GM19023 (cell line): ENCODE measurements around the gene NPAS3.

Source experiments
- ATAC-seq: cut with Tn5 transposase; IDR thresholded peaks from one replicate; pipeline ENCODE4 v1.9.1; 2021; ENCODE audit warnings: mild to moderate bottlenecking, moderate library complexity; ENCODE audit not compliant: unreplicated experiment

The NPAS3 gene

DNA sequence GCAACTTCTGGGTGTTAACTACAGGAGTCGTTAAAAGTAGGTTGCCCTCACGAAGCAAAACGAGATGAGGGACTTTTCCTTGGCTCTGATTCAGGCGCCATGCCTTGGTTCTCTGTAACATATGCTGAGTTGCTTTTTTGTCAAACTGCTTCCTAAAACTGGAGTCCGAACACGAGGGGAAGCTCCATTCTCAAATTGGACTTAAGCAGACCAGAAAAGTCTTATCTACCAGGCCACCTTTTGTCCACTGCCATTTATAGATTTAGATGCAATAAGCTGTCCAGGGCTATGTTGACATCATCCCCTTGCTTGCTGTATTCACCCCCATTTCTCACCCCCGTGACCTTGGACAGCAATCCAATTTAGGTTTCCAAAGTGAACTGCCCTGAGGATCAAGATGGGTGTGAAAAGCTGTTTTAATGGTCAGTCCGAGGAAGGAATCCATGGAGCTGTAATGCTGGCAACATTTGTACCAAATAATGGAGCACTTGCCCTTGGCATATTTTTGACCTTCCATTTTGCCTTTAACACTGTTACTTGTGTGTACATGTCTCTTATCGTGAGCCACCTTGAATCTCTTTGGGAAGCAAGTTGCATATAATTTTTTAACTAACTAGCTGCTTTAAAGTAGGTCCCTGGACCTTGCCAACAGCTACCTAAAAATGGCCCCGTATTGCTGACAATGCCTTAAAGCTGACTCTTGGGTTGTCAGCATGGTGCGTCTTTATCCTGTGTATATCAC, 714.1 kb downstream of the NPAS3 start:
- ATAC-seq: no peak

DNA sequence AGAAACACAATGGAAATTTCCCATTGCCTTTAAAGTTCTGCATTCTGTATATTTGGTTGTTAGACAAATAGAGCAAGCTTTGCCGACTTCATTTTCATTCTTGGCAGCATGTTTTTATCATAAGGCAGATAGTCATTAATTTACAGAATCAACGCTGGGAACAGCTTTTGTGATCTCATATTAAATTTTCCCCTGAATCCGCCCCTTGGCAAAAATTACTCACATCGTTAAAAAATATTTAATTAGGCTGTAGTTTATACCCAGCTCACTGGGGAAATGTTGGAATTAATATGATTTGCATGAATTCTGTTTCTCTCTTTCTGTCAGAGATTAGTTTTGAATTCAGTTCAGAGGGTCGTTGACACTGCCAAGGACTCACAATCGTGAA, 714.6 kb downstream of the NPAS3 start:
- ATAC-seq: no peak

DNA sequence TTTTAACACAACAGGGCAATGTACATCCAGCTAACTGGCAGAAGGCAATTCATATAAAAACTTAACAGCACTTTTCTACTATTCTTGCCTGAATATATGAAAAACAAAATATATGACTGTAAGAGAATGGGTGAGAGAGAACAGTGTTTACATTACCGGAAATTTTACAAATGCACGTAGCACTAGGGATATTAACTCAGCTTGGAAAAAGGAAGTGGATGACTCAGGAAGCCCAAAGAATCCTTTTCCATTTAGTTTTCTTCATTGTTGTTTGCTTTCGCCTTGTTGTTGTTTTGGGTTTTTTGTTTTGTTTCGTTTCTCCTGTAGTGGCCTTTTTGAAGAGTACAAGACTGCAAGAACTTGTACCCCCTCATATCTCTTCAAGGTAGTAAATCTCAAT, 716.7 kb downstream of the NPAS3 start:
- ATAC-seq: no peak

DNA sequence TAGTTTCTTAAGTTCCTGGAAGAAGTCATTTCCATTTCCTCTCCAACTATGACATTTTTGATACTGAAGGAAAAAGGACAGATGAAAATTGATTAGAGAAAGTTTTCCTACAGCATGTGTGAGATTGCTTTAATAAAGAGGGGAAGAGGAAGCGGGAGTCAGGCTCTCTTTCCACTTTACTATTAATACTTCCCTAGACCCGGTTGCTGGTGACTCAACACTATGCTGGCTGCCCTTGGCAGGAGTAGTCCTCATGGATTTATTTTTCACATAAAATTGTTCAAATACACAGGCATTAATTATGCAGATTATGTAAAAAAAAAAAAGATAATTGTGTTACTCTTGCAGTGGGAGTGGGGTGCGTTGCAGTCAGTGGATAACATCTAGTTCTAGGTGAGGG, 718.8 kb downstream of the NPAS3 start:
- no peak for ATAC-seq

DNA sequence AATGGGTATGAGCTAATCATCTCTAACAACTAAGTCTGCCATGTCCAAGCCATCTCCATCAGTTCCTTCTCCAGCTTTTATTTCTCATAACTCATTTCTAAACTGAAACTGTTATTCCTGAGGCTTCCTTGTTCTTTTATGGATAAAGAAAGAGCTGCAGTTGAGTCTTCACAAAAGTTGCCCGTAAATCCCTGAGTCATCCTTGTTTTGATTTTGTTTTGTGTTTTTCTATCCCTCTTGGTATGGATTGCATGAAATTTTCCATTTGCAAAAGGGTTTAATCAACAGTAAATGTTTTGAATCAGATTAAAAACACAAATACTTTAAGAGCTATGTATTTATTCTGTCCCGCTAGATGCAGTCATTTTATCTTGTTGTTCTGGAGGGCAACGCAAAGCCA, 721.6 kb downstream of the NPAS3 start:
- ATAC-seq: no peak

DNA sequence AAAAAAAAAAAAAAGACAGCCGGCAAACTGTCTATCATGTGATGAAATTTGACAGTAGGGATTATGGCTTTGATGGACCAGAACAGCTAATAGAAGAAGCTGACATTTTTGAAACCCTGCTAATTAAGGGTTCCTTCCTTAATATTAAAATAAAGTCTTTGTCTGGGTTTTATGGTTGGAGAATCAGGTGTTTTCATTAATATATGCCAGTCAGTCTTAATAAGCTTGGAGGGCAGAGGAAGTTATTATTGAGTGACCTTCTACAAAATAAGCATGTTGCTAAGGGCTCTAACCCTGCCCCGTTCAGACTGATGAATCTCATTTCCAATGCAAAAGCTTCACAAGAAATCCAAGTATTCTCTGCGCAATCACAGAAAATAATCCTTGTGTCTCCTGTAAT, 722.4 kb downstream of the NPAS3 start:
- no peak for ATAC-seq

DNA sequence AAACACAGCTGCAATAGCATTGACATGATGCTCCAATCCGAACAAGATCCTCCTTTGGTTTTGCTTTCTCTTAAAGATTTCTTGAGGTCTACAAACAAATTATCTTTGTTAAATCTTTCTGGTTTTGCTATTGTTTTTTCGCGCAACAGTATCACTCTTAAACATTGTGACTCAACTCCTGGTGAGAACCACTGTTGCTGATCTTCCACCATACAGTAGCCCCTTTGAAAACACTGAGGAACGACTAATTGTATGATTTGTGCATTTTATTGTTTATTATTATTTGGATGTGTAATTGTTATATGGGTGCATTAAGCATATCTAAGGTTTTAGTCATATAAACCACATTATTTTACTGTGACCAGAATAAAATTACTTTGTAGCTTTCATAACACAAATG, 729.4 kb downstream of the NPAS3 start:
- no peak for ATAC-seq

DNA sequence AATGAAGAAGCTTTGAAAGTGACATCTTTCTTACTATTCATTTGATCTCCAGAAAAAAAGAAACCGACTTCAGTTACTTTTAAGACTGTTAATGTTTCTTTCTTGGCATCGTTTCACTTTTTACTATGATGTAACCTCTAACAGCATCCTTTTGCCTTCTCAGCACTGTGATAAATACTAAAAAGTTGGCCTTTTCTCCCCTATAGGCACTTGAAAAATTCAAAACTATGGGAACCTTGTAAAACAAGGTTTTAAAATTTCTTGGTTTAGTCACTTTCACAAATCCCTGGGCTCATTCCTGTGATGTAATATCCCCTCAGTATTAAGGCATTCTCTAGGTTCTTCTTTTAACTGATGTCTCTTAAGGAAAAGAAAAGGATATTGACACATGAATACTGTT, 730.4 kb downstream of the NPAS3 start:
- ATAC-seq: no peak

DNA sequence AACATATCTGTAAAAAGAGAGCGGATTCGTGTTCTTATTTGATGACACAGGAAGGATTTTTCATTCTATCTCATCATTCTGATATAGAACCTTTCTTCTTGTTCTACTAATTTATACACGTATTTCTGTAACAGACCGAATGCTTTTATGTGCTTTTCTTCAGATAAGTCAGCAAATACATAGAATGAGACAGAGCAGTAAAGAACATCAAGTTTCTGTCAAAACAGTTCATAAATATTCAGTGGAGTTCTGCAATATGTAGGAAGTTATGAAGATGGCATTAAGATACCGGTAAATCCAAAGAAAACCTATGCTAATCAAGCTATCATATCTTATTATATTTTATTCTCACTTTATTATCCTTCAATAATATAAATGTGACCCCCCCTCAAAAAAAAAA, 731.6 kb downstream of the NPAS3 start:
- no peak for ATAC-seq

DNA sequence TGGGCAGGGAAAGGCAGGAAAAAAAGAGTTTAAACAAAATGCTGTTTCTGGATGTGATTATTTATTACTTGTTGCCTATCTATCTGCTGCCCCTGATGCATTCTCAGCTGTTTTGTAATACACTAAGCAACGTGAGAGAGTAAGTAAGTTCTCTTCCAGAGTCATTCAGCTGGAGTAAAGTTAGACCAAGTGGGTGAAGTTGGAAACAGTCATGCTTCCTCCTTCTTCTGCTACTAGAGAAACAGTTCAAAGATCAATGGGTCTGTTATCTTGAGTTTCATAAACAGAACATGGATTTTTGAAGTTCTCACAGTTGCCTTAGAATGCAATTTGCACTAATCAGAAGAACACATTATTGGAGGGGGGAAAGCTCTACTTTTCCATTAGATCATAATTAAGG, 732.9 kb downstream of the NPAS3 start:
- no peak for ATAC-seq

DNA sequence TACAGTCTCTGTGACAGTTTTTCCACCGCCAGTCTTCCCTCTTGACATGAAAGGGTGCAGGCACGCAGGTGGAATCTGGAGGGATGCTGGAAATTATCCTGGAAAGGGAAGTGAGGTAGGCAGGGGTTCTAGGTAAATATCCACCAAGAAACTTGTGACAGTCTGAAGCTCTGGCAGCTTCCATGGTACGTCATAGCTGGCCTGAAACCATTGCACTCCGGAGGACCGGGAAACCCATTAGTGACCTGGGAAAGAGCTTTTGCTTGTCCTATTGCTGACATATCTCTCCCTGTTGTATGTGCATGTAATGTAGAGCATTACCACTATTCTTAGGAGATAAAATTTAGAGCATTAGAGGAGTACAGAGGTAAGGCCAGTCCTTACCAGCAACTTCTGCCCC, 736.2 kb downstream of the NPAS3 start:
- ATAC-seq: no peak

DNA sequence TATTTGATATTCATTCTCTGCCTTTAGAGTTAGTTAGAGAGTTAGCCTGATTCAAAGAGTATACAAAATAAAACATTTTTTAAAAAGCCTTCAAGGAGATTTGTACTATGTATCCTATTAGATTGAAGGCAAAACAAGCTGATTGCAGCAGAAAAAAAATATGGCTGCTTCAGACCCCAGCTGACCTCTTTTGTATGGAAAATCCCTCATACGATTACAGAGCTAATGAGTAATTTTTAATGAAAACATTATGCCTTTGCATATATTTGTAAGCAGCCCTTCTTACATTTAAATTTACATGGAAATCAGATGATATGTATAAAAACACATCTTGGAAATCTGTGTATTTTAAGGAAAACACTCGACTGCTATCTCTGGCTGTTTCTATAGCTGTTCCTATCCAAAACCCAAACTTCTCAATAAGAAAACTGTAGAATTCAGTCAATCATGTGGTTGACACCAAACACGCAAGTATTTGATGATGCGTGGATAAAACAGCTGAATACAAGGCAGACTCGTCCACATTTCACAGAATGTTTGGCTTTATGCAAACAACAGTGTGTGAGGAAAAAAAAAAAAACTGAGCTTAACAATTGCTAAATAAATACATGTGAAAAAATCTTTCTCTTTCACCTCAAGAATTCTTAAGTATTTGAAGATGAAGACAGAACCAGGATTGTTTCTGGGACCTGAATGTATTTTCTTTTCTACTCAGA, 736.9 kb downstream of the NPAS3 start:
- ATAC-seq: no peak

DNA sequence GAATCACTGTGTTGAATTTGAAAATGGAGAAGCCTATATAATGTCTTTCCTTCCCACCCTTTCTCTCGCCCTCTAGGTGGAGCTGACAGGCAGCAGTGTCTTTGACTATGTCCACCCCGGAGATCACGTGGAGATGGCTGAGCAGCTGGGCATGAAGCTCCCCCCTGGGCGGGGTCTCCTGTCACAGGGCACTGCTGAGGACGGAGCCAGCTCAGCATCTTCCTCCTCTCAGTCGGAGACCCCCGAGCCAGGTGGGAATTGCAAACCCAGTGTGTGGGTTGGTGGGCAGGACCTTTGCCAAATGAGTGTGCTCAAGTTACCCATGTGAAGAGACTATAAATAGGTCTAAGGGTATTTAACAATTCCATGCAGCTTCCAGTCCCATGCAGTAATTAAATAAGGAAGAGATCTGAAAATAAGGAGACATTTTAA, 737.5 kb downstream of the NPAS3 start:
- ATAC-seq: no peak

DNA sequence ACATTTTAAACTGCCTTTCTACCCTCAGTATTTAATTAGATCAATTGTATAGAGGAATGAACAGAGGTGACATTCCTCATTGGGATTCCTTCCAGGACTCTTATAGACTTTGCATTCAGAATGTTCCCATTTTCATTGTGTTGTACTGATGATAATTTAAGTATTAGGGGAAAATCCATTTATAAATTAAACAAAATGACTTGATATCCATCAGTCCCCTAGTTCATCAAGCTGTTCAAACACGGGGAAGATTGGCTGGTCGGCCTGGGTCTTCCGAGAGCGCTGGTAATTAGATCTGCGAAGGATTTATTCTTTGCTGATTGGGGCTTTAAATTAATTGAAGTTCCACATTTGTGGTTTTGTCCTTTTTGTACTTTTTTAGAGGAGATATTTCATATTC, 738.2 kb downstream of the NPAS3 start:
- ATAC-seq: no peak

DNA sequence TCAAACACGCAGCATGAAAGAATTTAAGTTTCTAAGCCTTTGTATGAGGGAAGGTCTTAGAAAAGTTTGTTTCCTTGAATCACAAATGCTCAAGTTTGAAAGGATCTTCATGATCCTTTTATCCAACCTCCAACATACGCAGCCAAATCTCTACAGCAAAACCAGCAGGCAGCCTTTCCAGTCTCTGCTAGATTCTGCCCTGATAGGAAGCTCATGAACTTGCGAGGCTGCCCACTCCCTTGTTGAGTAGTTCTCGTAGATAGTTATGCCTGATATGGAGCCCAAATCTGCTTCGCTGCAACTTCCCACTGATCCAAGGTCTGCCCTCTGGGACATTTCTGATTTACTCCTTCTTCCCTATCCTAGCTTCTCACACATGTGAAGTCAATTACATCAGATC, 739.3 kb downstream of the NPAS3 start:
- no peak for ATAC-seq

DNA sequence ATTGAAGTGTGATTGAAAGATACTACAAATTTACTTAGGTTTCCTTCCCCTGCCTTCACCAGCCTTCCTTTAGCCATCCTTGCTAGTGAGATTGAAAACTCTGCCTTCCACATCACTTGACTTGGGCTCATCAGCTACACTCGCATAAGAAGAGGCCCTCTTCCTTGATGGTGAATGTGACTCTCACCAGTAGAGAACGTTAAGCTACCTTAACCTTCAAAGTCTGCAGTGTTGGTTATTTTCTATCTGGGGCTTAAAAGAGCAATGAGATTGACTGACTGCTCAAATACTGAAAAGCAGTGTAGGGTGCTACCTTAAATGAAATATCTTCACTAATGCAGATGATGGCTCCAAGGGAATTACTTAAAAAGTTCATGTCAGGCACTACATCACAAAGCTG, 740.3 kb downstream of the NPAS3 start:
- no peak for ATAC-seq

DNA sequence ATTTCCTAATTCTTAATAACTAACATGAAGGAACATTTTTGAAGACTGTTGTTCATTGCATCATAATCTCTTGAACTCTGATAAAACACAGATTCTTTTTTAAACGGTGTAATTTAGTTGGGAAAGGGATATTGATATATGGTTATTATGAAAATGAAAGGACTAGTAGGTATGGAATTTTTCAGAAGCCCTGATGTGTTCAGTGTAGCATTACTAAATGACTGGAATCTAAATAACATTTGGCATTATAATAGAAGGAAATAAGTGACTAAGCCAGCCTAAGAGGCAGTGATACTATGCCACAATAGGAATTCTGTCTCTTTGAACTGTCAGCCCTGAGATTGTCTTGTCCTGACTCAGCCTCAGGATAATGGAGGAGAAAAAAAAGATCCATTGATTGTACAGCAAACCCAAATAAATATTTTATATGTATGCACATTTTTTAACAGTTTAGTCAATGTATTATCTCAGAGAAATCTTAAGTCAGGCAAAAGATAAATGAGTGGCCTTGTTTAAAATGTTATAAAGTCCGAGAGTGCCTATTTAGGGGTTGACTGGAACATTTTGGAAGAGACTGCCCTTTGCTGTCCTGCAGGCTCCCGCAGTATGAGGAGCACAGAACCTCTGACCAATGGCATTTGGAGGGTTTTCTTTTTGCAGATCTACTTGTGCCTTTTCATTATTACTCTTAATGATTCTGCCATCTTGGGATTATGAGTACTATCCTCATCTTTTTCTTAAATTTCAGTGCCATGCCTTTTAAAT, 741.0 kb downstream of the NPAS3 start:
- no peak for ATAC-seq

DNA sequence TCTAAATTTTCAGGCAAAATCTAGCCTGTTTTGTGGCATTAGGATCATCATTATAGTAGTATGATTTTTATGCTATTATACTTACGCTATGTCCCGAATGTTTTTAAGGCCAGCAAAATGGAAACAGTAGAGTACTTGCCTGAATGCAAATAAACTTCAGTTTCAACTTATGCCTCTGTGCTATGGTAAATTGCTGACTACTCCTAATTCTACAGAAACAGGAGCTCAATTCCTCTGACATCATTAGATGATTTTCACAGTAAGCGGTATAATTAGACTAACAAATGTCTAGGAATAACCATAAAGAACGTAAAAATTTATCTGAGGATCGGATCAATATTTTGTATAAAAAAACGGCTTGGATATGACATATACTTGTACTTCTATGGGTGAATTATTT, 742.2 kb downstream of the NPAS3 start:
- ATAC-seq: no peak

DNA sequence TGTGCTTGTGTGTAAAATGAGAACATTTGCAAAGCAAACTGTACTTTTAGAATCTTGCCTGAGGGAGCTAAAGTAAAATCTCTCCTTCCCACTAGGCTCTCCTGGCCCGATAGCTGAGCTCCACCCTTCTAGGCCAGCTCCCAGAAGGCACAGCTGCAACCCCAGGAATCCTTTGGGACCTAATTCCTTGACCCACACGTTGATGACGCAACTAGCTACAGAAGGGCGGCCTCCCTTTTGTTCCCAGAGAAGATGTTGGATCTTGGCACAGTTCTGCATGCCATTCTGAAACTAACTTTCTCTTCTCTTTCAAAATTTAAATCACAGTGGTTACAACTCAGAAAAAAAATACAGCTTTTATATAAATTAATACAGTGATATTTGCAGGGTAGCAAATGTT, 744.1 kb downstream of the NPAS3 start:
- ATAC-seq: no peak

DNA sequence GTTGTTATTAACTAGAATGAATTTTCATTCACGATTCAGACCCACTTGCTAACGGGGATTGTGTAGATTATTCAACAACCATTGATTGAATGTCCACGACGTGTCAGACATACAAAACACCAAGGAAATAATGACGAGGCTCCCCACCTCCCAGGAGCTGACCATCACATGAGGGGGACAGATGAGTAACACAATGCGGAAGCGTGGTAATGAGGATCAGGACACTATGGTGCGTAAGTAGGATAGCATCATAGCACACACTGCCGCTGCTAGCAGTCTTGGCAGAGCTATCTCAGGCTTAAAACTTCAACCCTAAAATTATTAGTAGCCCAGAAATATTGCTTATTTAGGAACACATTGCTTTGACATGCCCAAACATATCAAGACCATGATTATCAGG, 746.3 kb downstream of the NPAS3 start:
- ATAC-seq: no peak

DNA sequence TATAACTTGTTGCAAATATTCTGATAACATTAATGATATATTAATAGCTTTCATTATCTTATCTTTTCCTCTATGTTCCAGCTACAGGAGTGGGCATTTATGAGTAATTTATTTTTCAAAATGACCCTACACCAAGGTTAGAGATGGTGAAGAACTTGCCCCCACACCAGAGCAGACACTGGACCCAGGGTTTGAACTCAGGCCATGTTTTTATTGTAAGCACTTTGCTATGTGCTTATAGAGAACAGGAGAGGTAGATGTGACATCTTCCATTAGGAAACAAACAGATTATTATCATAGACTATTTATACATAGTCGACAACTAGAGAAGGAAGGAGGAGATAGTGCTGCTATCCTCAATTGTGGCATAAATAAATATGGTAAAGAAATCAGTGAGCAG, 747.0 kb downstream of the NPAS3 start:
- no peak for ATAC-seq

DNA sequence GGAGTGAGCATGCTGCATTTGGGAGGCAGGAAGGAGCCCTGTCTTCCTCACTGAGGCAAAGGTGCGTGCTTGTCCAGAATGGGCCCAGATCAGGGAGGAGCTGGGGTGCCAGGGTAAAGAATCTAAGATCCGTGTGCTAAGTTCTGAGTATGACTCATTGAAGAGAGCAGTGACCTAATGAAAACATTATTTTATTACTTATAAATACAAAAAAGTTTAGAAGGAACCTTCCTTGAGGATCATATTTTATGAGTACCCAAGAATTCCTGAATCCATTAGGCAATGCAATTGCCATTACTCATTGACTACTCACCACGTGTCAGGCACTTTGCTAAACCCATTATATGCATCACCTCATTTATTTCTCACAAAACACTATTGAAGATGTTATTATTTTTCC, 747.5 kb downstream of the NPAS3 start:
- no peak for ATAC-seq
